ENCODE results near the gene SNX25.
"Not testable (repeated sequence)": the region's sequence is repeated elsewhere in the genome, so short reads cannot be mapped to it uniquely, and the experiment has no call there.

SNX25 gene

DNA sequence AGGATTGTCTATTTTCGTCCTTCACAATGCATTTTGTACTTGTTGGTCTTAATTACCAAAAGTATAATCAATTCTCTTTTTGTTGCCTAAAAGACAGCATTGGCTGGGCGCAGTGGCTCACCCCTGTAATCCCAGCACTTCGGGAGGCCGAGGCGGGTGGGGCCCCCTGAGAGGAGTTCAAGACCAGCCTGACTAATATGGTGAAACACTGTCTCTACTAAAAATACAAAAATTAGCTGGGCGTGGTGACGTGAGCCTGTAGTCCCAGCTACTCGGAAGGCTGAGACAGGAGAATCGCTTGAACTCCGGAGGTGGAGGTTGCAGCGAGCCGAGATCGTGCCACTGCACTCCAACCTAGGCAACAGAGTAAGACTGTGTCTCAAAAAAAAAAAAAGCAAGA is 4.3 kb upstream of the SNX25 start:
- DNase-seq (ENCODE audit: low spot score) = not testable (repeated sequence)

- no peak for DNase-seq (ENCODE audit: low spot score)
Measured at GRCh38 chr4:185205697-185206342, 3.6 kb upstream of the SNX25 start.

- DNase-seq (ENCODE audit: low spot score) = no peak
Measured at GRCh38 chr4:185207466-185207865, 1.9 kb upstream of the SNX25 start.

DNA sequence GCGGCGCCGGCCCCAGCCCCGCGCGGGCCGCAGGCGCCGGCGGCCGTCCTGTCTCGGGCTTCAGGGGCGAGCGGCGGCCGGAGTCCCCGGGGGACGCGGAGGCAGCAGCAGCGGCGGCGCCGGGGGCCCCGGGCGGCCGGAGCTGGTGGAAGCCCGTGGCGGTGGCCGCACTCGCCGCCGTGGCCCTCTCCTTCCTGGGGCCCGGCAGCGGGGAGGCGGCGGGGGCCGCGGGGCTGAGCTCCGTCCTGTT is 379 bp downstream of the SNX25 start:
- not testable (repeated sequence) for DNase-seq (ENCODE audit: low spot score)

DNA sequence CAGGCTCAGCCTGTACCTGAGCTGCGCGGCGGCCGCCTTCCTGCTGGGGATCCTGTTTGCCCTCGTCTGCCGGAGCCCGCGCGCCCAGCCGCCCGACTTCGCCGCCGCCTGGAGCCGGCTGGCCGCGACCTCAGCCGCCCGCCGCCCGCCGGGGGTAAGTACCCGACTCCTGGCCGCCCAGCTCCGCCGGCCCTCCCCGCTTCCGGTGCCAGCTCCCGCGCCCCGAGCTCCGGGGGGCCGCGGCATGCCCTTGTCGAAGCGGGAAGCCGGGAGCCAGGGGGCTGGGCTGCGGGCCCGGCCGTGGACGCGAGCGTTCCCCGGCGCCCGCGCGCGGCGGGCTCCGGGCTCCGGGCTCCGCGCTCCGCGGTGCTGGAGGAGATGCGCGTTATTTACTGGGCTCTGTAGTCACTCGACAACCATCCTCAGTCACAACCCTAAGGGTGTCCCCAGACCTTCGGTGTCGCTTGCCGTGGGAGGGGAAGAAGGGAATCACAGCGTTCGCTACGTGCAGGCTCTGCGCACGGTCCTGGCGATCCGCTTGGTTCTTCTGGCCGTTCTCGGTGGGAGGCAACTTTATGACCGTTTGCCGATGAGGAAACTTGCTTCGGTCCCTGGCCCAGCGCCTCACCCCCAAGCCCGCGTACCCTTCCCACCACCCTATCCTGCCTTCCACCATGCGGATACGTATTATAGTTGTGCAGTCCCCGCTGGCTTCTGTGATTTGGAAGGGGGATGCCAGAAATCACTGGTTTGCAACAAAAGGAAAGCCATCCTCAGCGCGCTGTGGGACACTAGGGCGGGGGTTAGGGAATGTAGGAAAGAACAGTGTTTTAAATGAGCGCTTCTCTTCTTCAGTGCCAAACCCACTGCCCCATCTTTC is 944 bp downstream of the SNX25 start:
- DNase-seq (ENCODE audit: low spot score) = peak; percentile 34

DNA sequence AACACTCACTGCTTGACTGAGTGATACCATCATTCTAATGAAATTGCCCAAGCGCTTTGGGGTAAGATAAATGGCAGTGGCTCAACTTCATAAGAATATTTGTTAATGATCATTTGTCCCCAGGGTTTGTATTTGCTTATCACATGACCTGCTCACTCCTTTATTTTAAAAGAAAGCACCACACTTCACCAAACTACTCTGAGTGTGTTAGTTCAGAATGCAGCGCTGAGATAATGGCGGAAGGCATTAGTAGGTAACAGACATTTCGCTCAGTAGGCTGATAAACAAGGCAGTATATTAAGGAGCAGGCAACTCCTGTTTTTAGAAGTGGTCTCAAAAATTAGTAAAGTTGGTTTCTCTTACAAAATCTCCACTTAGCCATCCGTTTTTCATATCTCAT is 1.6 kb downstream of the SNX25 start:
- no peak for DNase-seq (ENCODE audit: low spot score)

GRCh38 chr4:185211641-185212040 is 2.2 kb downstream of the SNX25 start:
- DNase-seq (ENCODE audit: low spot score) = no peak

DNA sequence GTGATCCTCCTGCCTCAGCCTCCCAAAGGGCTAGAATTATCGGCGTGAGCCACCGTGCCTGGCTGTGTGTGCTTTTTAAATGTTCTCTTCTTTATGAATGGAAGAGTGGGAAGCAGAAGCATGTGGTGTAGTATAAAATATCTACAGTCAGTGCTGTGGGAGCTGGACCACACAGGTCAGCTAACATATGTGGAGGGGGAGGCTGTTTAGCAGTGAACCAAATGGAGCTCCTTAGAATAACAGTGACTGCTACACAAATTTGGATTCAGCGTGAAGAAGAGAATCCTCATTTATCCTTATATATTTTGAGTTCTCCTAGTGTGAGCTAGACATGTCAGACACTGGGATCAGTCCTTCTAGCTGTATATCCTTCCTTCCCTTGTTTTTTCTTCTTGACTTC is 3.2 kb downstream of the SNX25 start:
- DNase-seq (ENCODE audit: low spot score) = no peak

GRCh38 chr4:185213877-185214276 is 4.5 kb downstream of the SNX25 start:
- DNase-seq (ENCODE audit: low spot score) = no peak

GRCh38 chr4:185215261-185215660 is 5.9 kb downstream of the SNX25 start:
- no peak for DNase-seq (ENCODE audit: low spot score)

DNA sequence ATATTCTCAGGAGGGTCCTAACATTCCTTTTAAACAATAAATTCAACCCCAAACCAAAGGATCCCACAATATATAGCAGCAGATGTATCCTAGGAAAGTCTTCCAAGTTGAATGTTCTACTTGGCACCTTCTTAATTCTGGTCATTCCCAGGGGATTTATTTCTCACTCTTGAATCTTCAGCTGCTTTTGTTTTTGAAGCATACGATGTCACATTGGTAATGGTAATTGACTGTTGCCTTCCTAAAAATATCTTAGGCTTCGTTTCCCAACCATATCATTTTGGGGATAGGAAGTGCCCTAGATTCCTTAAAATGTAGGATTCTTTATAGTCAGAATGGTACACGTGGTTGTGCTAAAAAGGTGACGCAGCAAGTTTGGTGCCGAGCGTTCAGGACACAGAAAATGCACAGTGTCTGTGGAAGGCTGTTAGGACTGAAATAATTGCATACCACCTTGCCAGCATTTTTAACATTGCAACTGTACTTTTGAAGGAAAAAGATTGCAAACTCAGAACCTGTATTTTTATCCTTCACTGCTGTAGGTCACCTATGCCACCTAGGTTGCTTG is 8.1 kb downstream of the SNX25 start:
- peak; percentile 56 for DNase-seq (ENCODE audit: low spot score)

DNA sequence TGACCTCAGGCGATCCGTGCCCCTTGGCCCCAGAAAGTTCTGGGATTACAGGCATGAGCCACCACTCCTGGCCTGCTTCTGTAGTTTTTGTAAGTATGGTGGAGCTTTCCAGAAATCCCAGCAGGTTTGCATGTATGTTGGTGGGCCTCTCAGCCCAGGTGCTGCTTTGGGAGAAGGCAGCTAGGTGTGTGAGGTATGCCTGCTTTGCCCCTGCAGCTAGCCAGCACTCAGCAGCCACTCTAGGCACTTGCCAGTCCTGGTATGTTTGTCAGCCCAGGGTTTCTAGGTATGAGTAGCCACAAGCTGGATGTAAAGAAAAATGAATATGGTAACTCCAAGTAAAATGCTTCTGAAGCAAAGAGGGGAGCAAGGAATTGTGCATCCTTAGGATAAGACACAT is 8.9 kb downstream of the SNX25 start:
- no peak for DNase-seq (ENCODE audit: low spot score)

DNA sequence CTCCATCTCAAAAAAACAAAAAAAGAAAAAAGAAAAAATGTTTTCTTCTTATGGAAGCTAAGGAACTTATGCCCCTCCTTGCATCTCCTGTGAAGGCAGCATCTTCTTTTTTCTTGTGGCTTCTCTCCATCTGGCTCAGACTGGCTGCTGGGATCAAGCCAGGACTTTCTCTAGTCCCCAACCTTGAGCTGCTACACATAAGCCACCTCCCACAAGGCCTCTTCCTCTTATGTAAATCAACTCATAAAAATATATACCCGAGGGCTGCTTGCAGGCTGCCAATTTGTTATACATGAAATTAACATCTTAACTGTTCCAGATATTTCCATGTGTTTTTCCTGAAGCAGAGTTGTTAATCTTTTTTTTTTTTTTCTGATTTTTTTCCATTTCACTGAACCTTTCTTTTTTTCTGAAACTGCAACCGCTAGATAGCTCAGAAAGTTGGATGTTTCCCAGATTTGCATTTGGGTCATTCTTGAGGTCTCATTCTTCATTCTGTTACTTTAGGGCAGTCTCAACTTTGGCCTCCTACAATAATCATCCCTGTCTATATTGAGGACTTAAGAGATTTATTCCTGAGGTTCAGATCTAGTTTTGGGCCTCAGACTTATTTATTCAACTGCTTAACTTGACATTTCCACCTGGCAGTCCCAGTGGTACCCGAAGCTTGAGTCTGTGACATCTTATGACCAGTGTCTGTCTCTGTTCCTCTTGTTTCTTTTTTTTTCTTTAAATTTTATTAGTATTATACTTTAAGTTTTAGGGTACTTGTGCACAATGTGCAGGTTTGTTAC is 10.3 kb downstream of the SNX25 start:
- DNase-seq (ENCODE audit: low spot score) = peak; percentile 49

DNA sequence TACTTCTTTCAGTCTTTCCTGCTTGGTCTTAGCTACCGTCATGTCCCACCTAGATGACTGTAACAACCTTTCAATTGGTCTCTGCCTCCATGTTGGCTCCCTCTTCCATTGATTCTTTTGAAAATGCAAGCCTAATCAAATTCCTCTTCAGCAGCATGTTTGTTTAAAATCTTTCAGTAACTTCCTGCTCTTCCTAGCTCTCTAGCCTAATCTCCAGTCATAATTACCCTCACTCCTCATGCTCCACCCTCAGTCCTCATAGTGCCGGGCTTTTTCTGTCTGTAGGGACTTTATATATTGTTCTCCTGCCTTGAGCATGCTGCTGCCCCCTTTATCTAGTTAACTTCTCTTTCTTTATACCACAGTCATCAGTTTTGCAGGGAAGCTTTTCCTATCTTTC is 12.1 kb downstream of the SNX25 start:
- no peak for DNase-seq (ENCODE audit: low spot score)

DNA sequence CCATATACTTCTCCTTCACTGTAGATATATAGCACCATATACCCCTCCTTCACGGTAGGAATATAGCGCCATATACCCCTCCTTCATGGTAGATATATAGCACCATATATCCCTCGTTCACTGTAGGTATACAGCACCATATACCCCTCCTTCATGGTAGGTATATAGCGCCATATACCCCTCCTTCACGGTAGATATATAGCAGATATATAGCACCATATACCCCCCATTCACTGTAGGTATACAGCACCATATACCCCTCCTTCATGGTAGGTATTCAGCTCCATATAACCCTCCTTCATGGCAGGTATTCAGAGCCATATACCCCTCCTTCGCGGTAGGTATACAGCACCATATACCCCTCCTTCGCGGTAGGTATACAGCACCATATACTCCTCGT is 12.5 kb downstream of the SNX25 start:
- DNase-seq (ENCODE audit: low spot score) = no peak

- DNase-seq (ENCODE audit: low spot score) = no peak
Measured at GRCh38 chr4:185222598-185222997, 13.2 kb downstream of the SNX25 start.

GRCh38 chr4:185224597-185224996 is 15.2 kb downstream of the SNX25 start:
- no peak for DNase-seq (ENCODE audit: low spot score)

- no peak for DNase-seq (ENCODE audit: low spot score)
Measured at GRCh38 chr4:185225940-185226339, 16.5 kb downstream of the SNX25 start.

- no peak for DNase-seq (ENCODE audit: low spot score)
Measured at GRCh38 chr4:185227131-185227551, 17.7 kb downstream of the SNX25 start.

DNA sequence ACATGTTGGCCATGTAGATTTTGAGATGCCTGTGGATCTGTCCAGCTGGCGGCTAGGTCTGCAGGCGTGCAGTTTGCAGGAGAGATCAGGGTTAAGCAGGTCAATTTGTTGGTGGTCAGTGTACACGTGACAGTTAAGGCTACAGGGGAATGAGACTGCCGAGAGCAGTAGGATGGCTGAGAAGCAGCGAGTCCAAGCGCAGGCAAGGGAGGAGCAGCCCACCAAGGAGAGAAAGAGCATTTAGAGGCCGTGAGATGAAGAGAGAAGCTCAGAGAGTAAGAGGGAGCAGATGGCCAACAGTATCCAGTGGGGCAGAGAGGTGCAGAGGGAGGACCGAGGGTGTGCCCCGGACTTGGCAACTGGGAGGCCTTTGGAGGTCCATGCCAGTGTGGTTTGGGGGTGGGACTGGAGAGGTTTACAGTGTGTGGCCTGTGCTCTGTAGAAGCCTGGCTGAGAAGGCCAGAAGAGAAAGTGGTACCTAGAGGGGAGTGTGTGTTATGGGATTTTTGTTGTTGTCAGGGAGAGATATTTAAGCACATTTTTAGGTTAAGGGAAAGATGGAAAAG is 18.4 kb downstream of the SNX25 start:
- no peak for DNase-seq (ENCODE audit: low spot score)

DNA sequence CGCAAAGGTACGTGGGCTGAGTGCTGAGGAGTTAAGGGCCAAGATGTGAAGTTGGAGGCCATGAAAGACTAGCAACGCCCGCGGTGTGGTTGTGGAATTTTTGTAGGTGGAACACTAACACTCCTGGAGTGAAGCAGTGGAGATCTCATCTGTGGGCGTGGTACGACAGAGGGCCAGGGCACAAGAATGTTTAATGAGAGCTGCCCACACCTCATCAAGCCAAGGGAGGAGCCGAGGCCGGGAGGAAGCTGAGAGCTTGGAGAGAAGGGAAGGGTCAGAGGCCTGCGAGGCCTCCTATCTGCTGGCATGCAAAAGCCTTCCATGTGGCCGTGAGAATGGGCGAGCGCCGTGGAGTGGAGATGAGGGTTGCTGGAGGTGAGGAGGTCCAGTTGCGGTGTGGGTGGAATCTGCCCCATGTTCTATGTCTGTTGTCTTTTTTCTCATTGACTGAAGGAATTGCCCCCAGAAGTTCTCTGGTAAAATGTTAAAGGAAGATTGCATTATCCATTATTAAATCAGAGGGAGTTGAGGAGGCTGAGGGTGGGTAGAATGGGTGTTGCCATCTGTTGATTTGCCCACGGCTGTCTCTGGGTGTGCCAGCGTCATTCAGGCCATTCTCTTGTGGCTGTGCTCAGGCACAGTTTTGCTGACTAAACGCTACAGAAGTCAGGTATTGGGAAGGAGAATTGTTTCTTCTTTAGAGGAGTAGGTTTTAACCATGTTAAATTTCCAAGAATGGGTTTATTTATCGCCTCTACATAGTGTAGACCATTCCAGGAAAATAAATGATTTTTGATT is 19.8 kb downstream of the SNX25 start:
- no peak for DNase-seq (ENCODE audit: low spot score)

DNA sequence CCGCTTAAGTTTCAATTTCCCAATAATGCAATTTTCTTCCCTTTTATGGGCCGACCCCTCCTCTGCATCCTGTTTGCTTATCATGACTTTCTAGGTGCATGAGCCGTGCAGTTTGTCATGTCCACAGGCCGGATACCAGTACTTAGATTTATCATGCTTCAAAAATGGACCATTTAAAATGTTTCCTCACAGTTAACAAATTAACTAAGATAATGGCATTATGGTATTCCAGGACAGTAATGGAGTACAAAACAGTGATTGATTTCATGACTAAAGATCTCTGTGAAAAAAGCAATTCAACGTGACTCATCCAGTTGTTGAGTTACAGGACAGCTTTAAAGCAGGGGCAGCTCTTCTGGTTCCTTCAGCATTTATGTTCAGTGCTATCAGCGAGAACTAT is 23.0 kb downstream of the SNX25 start:
- DNase-seq (ENCODE audit: low spot score) = no peak
